K562 (cell line): ENCODE measurements around the gene REEP3. TPM values are rescaled to one million over a fixed set of nuclear protein-coding genes. Genes with fewer than 3 reads are reported as not detected.

Experiments used
- ATAC-seq: fragments of 200-7000 bp; cut with Tn5 transposase; 3 replicates; pipeline ENCODE4 v1.9.1; 2020; ENCODE audit warnings: moderate library complexity
- BruUV-seq: library from RNA; stranded (reverse); fragments of 400-500 nt; replicated peaks from 2 replicates; lab custom pipeline; 2021; lab: Mats Ljungman, UMichigan
- CTCF ChIA-PET: fragments of 300-600 bp; formaldehyde crosslinking; extraction: SDS; loops from one replicate; lab custom pipeline; 2021; ENCODE audit warnings: low intra/inter-chr PET ratio; lab: Yijun Ruan, JAX
- POLR2A ChIA-PET: fragments of 300-600, 350-650 bp; sonication (Branson Sonifier 250); formaldehyde crosslinking; extraction: SDS; loops from one replicate; lab custom pipeline; 2021; ENCODE audit warnings: antibody characterized with exemption, inconsistent platforms; lab: Yijun Ruan, JAX
- DNase-seq, 4 experiments: peaks; one replicate each; pipeline versions ENCODE4 v3.0.0 to v3.0.0-alpha.2; 2011 to 2018; ENCODE audit warnings: low spot score in 3 of 4, mixed read lengths in 3 of 4; ENCODE audit errors: extremely low read depth in 1 of 4
- FAIRE-seq: peaks from 2 replicates; lab custom pipeline; 2011; peaks lifted over from hg19 to GRCh38; lab: Jason Lieb, UNC
- H2AFZ ChIP-seq: 2 replicates; pipeline ENCODE4 v1.6.0; 2011; ENCODE audit warnings: low read depth, low read length, control low read depth, inconsistent platforms
- H3K27ac ChIP-seq: fragments of 200-600 bp; 3 replicates; pipeline ENCODE4 v1.8.0; 2011; ENCODE audit warnings: low read depth, mild to moderate bottlenecking, control low read depth, inconsistent platforms, low read length, moderate library complexity, mixed read lengths; ENCODE audit errors: extremely low read depth
- H3K27me3 ChIP-seq, 2 experiments: fragments of 300-600 bp in 1 of 2; 2 replicates in 1 of 2; 3 replicates in 1 of 2; pipeline versions ENCODE4 v1.6.0 to v1.8.0; 2011; ENCODE audit warnings: inconsistent platforms in 2 of 2, low read length in 2 of 2, mild to moderate bottlenecking in 1 of 2, mixed read lengths in 1 of 2, moderate library complexity in 1 of 2; ENCODE audit not compliant: control insufficient read depth in 2 of 2, insufficient read depth in 2 of 2
- H3K36me3 ChIP-seq: fragments of 300-600 bp; 3 replicates; pipeline ENCODE4 v1.8.0; 2011; ENCODE audit warnings: mild to moderate bottlenecking, low read length, inconsistent platforms; ENCODE audit not compliant: control insufficient read depth, insufficient read depth
- H3K4me1 ChIP-seq, 2 experiments: fragments of 200-600 bp in 1 of 2; replicated peaks in 1 of 2; 2 replicates in 1 of 2; 3 replicates in 1 of 2; pipeline versions ENCODE4 v1.5.1 to v1.8.0; 2011; ENCODE audit warnings: inconsistent platforms in 2 of 2, low read length in 2 of 2, mild to moderate bottlenecking in 1 of 2, mixed read lengths in 1 of 2, moderate library complexity in 1 of 2; ENCODE audit not compliant: control insufficient read depth in 2 of 2, insufficient read depth in 2 of 2
- H3K4me2 ChIP-seq: 2 replicates; pipeline ENCODE4 v1.6.1; 2011; ENCODE audit warnings: low read length, control low read depth, inconsistent platforms, mixed read lengths; ENCODE audit not compliant: insufficient read depth
- H3K4me3 ChIP-seq: fragments of 200-600 bp; sonication (generic), shearing (Covaris generic); 2 replicates; pipeline ENCODE4 v1.5.1; 2016; ENCODE audit warnings: control low read depth, inconsistent platforms
- H3K79me2 ChIP-seq: fragments of 200-600 bp; 3 replicates; pipeline ENCODE4 v1.8.0; 2011; ENCODE audit warnings: low read length, inconsistent platforms; ENCODE audit not compliant: control insufficient read depth, insufficient read depth
- H3K9ac ChIP-seq, 2 experiments: 2 replicates each; pipeline versions ENCODE4 v1.6.0 to v1.6.1; 2011; ENCODE audit warnings: low read depth in 2 of 2, low read length in 2 of 2, control low read depth in 1 of 2, inconsistent platforms in 1 of 2, mild to moderate bottlenecking in 1 of 2, mixed read lengths in 1 of 2; ENCODE audit not compliant: insufficient read depth in 1 of 2
- H3K9me1 ChIP-seq: one replicate; pipeline ENCODE4 v1.6.0; 2011; ENCODE audit warnings: inconsistent platforms, mild to moderate bottlenecking, low read length, moderate library complexity; ENCODE audit not compliant: control insufficient read depth, insufficient read depth
- H3K9me3 ChIP-seq: replicated peaks from 2 replicates; pipeline ENCODE4 v1.5.1; 2011; ENCODE audit warnings: low read depth, low read length, inconsistent platforms; ENCODE audit not compliant: control insufficient read depth, insufficient read depth
- H4K20me1 ChIP-seq: replicated peaks from 2 replicates; pipeline ENCODE4 v1.6.1; 2011; ENCODE audit warnings: low read length, inconsistent platforms, mixed read lengths; ENCODE audit not compliant: control insufficient read depth, insufficient read depth
- ATF7 ChIP-seq: fragments of 450-650 bp; IDR thresholded peaks from 2 replicates; pipeline ENCODE4 v1.7.1; 2014; ENCODE audit warnings: mild to moderate bottlenecking, moderate library complexity
- CBFA2T2 ChIP-seq: fragments of 450-650 bp; conservative IDR thresholded peaks from 2 replicates; pipeline ENCODE4 v1.6.1; 2017; ENCODE audit warnings: mild to moderate bottlenecking
- CBFA2T3 ChIP-seq: fragments of 450-650 bp; IDR thresholded peaks from 2 replicates; pipeline ENCODE4 v1.6.1; 2017
- CHD2 ChIP-seq: IDR thresholded peaks from 2 replicates; pipeline ENCODE4 v1.6.1; 2011; ENCODE audit warnings: low read depth, low read length
- E2F4 ChIP-seq: sonication (generic); formaldehyde crosslinking; IDR thresholded peaks from 2 replicates; pipeline ENCODE4 v1.8.0; 2022; ENCODE audit warnings: mild to moderate bottlenecking, low read depth, missing genetic modification reagents
- ESRRB ChIP-seq: fragments of 250-450 bp; sonication (Bioruptor Pico); IDR thresholded peaks from 2 replicates; pipeline ENCODE4 v1.5.0; 2020; ENCODE audit warnings: mild to moderate bottlenecking, moderate library complexity, borderline replicate concordance
- FOXA3 ChIP-seq, 2 experiments: fragments of 450-650 bp in 1 of 2; sonication (generic) in 1 of 2; formaldehyde crosslinking; IDR thresholded peaks in 1 of 2; conservative IDR thresholded peaks in 1 of 2; 2 replicates each; pipeline versions ENCODE4 v1.4.0 to v1.8.0; 2020 to 2022; ENCODE audit warnings: mild to moderate bottlenecking in 2 of 2, missing genetic modification reagents in 1 of 2
- KDM1A ChIP-seq, 2 experiments: fragments of 450-650 bp; IDR thresholded peaks; 2 replicates each; pipeline ENCODE4 v1.6.1; 2016; ENCODE audit warnings: mild to moderate bottlenecking in 2 of 2
- KHSRP ChIP-seq: fragments of 450-650 bp; IDR thresholded peaks from 2 replicates; pipeline ENCODE4 v1.6.1; 2017
- MAZ ChIP-seq, 2 experiments: fragments of 450-650 bp in 1 of 2; sonication (generic) in 1 of 2; formaldehyde crosslinking; IDR thresholded peaks in 1 of 2; conservative IDR thresholded peaks in 1 of 2; 2 replicates each; pipeline versions ENCODE4 v1.4.0 to v1.5.0; 2020; ENCODE audit warnings: mild to moderate bottlenecking in 1 of 2, missing genetic modification reagents in 1 of 2
- MEIS2 ChIP-seq: fragments of 450-650 bp; IDR thresholded peaks from 2 replicates; pipeline ENCODE4 v1.6.1; 2014; ENCODE audit warnings: mild to moderate bottlenecking; ENCODE audit not compliant: partially characterized antibody
- NFIC ChIP-seq: fragments of 450-650 bp; IDR thresholded peaks from 2 replicates; pipeline ENCODE4 v1.6.1; 2017; ENCODE audit warnings: mild to moderate bottlenecking, inconsistent platforms
- PBX2 ChIP-seq, 2 experiments: IDR thresholded peaks in 1 of 2; conservative IDR thresholded peaks in 1 of 2; 2 replicates each; pipeline ENCODE4 v1.6.1; 2016; ENCODE audit warnings: low read depth in 2 of 2, mild to moderate bottlenecking in 1 of 2, missing compliant biosample characterization in 1 of 2, missing genetic modification characterization in 1 of 2, moderate library complexity in 1 of 2
- POLR2G ChIP-seq: fragments of 200-400 bp; formaldehyde crosslinking; IDR thresholded peaks from 2 replicates; pipeline ENCODE4 v1.6.1; 2017; ENCODE audit warnings: low read depth, mild to moderate bottlenecking, antibody characterized with exemption, low read length, moderate library complexity
- RCOR1 ChIP-seq, 2 experiments: IDR thresholded peaks; 2 replicates each; pipeline ENCODE4 v1.6.1; 2012; ENCODE audit warnings: low read depth in 2 of 2, low read length in 2 of 2, borderline replicate concordance in 1 of 2, improper control_type of control experiment in 1 of 2
- RHOXF2B ChIP-seq: fragments of 250-450 bp; sonication (Bioruptor Pico); conservative IDR thresholded peaks from 2 replicates; pipeline ENCODE4 v1.5.1; 2021
- SMARCA5 ChIP-seq: fragments of 450-650 bp; IDR thresholded peaks from 2 replicates; pipeline ENCODE4 v1.6.1; 2016
- SP2 ChIP-seq: IDR thresholded peaks from 2 replicates; pipeline ENCODE4 v1.6.1; 2011; ENCODE audit warnings: mild to moderate bottlenecking, low read depth, low read length, moderate library complexity; ENCODE audit not compliant: poor library complexity, severe bottlenecking; ENCODE audit errors: extremely low read depth
- ZBTB17 ChIP-seq: fragments of 450-650 bp; formaldehyde crosslinking; IDR thresholded peaks from 2 replicates; pipeline ENCODE4 v1.4.0; 2020; ENCODE audit warnings: mild to moderate bottlenecking
- ZNF589 ChIP-seq: fragments of 200-800 bp; sonication (Bioruptor generic); IDR thresholded peaks from 2 replicates; pipeline ENCODE4 v1.6.1; 2016; ENCODE audit warnings: low read depth, missing genetic modification characterization, missing compliant biosample characterization
- WGBS: fragments of 100-300 bp; shearing (Covaris generic); methylation state at CpG from one replicate; pipeline ENCODE4 v1.1.6; 2016; ENCODE audit warnings: low coverage, mixed read lengths; ENCODE audit not compliant: insufficient coverage; ENCODE audit errors: missing lambda C conversion rate; 5-methylcytosine and 5-hydroxymethylcytosine counted together
- in situ Hi-C: fragments of 300-500 bp; cut with MboI; formaldehyde crosslinking; loops from 4 replicates; pipeline ENCODE4 v1.15.0; 2018; ENCODE audit warnings: inconsistent platforms, mixed read lengths
- intact Hi-C: fragments of 100-400 bp; cut with micrococcal nuclease; formaldehyde crosslinking; loops from 2 replicates; pipeline ENCODE4 v1.14.2; 2022
- polyA plus RNA-seq, 8 experiments: library from polyadenylated mRNA; depleted of rRNA in 4 of 8; stranded (reverse) in 5 of 8; unstranded in 3 of 8; fragments of >200 nt; fragmentation: Nextera tagmentation in 2 of 8; fragmentation: Illumina TruSeq in 1 of 8; extraction: Ambion mirVana in 2 of 8; extraction: Trizol in 1 of 8; gene quantifications; 2 replicates each; pipeline versions ENCODE4 v1.2.1 to v1.2.3, GENCODE V29; 2011 to 2014; ENCODE audit warnings: inconsistent platforms in 1 of 8, missing spikeins in 1 of 8
- total RNA-seq, 7 experiments: library from RNA; depleted of rRNA in 6 of 7; stranded (reverse); fragments of >200 nt in 6 of 7; fragmentation: Illumina TruSeq in 2 of 7; extraction: Trizol in 2 of 7; gene quantifications; 2 replicates each; pipeline versions ENCODE4 v1.2.1 to v1.2.3, GENCODE V29; 2011 to 2021; ENCODE audit warnings: low replicate concordance in 1 of 7

Gene REEP3
- total and polyA plus RNA-seq, 9 of the 15 experiments (the other 6 are each of a cell fraction or from before 2014, with no cell fraction given) = 3.4 to 13.4 (median 9.2) TPM

GRCh38 chr10:63573068-63573697 is 52.0 kb downstream of the REEP3 start:
- no TSS peak for BruUV-seq
- no peaks in the 10 kb centered on the region; a peak in 2 of 5 replicates for H3K4me1 ChIP-seq
- no peak overlapping the region for H3K4me2 ChIP-seq
- 5% methylated on average over 3 of the region's 3 CpGs for WGBS
- in situ Hi-C loops = no loop called here
- CTCF ChIA-PET = no interaction called here
- H2AFZ ChIP-seq = no peak overlapping the region
- no peaks in the 10 kb centered on the region for H3K9me1 ChIP-seq
- H3K79me2 ChIP-seq = no peaks in the 10 kb centered on the region
- H3K36me3 ChIP-seq = peaks cover 6% of the 10 kb centered on the region; the same call in 1 of the 3 replicates
- FAIRE-seq (no peak), ATAC-seq (no peak), DNase-seq (no peak)
- H3K27ac ChIP-seq = no peak overlapping the region
- no peak overlapping the region for H3K4me3 ChIP-seq
- POLR2A ChIA-PET = interaction anchor here (0.7 to 2.3 kb wide), 4 partner anchors 8 to 307 kb away, joined by 3 to 11 read pairs (median 4); no protein-coding TSS in a partner anchor
- no peaks in the 10 kb centered on the region for H3K27me3 ChIP-seq
- H4K20me1 ChIP-seq = no peaks in the 10 kb centered on the region
- intact Hi-C loops = no loop called here
- no peak overlapping the region for H3K9ac ChIP-seq
- no peaks in the 10 kb centered on the region for H3K9me3 ChIP-seq
- TF ChIP-seq E2F4 (CRISPR knock-in tag) = no peak
- TF ChIP-seq MAZ (CRISPR knock-in tag; conservative IDR thresholded peaks at IDR 0.05 in 1 of 2, IDR thresholded peaks at IDR 0.05 in 1 of 2) = 0 out of 4 replicates have a peak, but pooled peaks of 1 of the 2 experiments have one; percentile 13
- no peak for TF ChIP-seq ZBTB17
- peak; percentile 27 to 83; a peak in 2 of 4 replicates for TF ChIP-seq RCOR1 (IDR thresholded peaks at IDR 0.05; ENCODE audit: borderline replicate concordance in 1 of 2, low read depth in 2 of 2, low read length in 2 of 2)
- peak; percentile 13; the same call in 1 of the 2 replicates for TF ChIP-seq NFIC
- no peak for TF ChIP-seq POLR2G
- no peak for TF ChIP-seq ZNF589 (CRISPR knock-in tag)
- no peak for TF ChIP-seq SP2
- no peak for TF ChIP-seq CHD2
- no peak for TF ChIP-seq KHSRP
- peak; percentile 43 for TF ChIP-seq CBFA2T3
- TF ChIP-seq FOXA3 (CRISPR knock-in tag; conservative IDR thresholded peaks at IDR 0.05 in 1 of 2, IDR thresholded peaks at IDR 0.05 in 1 of 2) = 0 out of 4 replicates have a peak, but pooled peaks of 1 of the 2 experiments have one; percentile 7
- TF ChIP-seq CBFA2T2 = peak; percentile 35; the same call in 1 of the 2 replicates
- TF ChIP-seq ATF7 = no peak
- TF ChIP-seq MEIS2 = peak; percentile 51
- no peak for TF ChIP-seq RHOXF2B (CRISPR knock-in tag)
- TF ChIP-seq SMARCA5 = no peak
- no peak for TF ChIP-seq ESRRB (CRISPR knock-in tag)
- TF ChIP-seq KDM1A (IDR thresholded peaks at IDR 0.05) = peak; percentile 93 to 96
- no peak for TF ChIP-seq PBX2 (CRISPR knock-in tag; IDR thresholded peaks at IDR 0.05; ENCODE audit: low read depth)
- TF ChIP-seq PBX2 (tag; conservative IDR thresholded peaks at IDR 0.05; ENCODE audit: low read depth) = 0 out of 2 replicates have a peak, but pooled peaks have one; percentile 14
